HL-60 (cell line): ENCODE data around the gene FARS2.

Experiments
- POLR2AphosphoS5 ChIP-seq: IDR thresholded peaks from 2 replicates; pipeline ENCODE4 v1.6.1; 2012; ENCODE audit warnings: low read depth
- SPI1 ChIP-seq: IDR thresholded peaks from 2 replicates; pipeline ENCODE4 v1.6.1; 2012; ENCODE audit warnings: low read depth, mild to moderate bottlenecking, borderline replicate concordance
- TF ChIP-seq, protein P1 (sequence below): IDR thresholded peaks from one replicate; pipeline ENCODE4 v1.5.1; 2011; ENCODE audit warnings: low read length, control low read depth, inconsistent platforms; ENCODE audit not compliant: insufficient read depth
- TF ChIP-seq, protein P2 (sequence below): IDR thresholded peaks from 2 replicates; pipeline ENCODE4 v1.6.1; 2012; ENCODE audit warnings: low read depth; ENCODE audit not compliant: insufficient replicate concordance

DNA sequence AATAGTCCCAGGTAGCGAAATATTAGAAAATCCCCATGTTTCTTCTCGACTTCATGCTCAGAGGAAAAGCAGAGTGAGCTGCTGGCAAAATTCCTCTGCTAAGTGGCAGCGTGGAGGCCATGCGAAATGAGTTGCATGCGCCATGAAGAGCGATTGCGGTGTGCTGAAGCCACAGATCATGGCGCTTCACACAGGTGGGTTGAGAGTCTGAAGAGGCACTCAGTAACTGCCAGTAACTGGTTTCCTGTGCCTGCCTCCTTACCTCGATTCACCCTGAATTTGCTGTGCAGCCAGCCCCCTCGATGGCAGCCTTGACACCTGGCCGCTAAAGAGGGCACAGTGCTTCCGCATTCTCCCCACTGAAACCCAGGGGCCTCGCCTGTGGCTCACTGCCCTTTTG, 443.9 kb downstream of the FARS2 start:
- TF ChIP-seq, protein P1, sequence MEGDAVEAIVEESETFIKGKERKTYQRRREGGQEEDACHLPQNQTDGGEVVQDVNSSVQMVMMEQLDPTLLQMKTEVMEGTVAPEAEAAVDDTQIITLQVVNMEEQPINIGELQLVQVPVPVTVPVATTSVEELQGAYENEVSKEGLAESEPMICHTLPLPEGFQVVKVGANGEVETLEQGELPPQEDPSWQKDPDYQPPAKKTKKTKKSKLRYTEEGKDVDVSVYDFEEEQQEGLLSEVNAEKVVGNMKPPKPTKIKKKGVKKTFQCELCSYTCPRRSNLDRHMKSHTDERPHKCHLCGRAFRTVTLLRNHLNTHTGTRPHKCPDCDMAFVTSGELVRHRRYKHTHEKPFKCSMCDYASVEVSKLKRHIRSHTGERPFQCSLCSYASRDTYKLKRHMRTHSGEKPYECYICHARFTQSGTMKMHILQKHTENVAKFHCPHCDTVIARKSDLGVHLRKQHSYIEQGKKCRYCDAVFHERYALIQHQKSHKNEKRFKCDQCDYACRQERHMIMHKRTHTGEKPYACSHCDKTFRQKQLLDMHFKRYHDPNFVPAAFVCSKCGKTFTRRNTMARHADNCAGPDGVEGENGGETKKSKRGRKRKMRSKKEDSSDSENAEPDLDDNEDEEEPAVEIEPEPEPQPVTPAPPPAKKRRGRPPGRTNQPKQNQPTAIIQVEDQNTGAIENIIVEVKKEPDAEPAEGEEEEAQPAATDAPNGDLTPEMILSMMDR: no peak
- TF ChIP-seq POLR2AphosphoS5: no peak
- TF ChIP-seq, protein P2, sequence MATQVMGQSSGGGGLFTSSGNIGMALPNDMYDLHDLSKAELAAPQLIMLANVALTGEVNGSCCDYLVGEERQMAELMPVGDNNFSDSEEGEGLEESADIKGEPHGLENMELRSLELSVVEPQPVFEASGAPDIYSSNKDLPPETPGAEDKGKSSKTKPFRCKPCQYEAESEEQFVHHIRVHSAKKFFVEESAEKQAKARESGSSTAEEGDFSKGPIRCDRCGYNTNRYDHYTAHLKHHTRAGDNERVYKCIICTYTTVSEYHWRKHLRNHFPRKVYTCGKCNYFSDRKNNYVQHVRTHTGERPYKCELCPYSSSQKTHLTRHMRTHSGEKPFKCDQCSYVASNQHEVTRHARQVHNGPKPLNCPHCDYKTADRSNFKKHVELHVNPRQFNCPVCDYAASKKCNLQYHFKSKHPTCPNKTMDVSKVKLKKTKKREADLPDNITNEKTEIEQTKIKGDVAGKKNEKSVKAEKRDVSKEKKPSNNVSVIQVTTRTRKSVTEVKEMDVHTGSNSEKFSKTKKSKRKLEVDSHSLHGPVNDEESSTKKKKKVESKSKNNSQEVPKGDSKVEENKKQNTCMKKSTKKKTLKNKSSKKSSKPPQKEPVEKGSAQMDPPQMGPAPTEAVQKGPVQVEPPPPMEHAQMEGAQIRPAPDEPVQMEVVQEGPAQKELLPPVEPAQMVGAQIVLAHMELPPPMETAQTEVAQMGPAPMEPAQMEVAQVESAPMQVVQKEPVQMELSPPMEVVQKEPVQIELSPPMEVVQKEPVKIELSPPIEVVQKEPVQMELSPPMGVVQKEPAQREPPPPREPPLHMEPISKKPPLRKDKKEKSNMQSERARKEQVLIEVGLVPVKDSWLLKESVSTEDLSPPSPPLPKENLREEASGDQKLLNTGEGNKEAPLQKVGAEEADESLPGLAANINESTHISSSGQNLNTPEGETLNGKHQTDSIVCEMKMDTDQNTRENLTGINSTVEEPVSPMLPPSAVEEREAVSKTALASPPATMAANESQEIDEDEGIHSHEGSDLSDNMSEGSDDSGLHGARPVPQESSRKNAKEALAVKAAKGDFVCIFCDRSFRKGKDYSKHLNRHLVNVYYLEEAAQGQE: no peak
- TF ChIP-seq SPI1: no peak
